ENCODE data around the gene TMOD1.

Gene TMOD1

DNA sequence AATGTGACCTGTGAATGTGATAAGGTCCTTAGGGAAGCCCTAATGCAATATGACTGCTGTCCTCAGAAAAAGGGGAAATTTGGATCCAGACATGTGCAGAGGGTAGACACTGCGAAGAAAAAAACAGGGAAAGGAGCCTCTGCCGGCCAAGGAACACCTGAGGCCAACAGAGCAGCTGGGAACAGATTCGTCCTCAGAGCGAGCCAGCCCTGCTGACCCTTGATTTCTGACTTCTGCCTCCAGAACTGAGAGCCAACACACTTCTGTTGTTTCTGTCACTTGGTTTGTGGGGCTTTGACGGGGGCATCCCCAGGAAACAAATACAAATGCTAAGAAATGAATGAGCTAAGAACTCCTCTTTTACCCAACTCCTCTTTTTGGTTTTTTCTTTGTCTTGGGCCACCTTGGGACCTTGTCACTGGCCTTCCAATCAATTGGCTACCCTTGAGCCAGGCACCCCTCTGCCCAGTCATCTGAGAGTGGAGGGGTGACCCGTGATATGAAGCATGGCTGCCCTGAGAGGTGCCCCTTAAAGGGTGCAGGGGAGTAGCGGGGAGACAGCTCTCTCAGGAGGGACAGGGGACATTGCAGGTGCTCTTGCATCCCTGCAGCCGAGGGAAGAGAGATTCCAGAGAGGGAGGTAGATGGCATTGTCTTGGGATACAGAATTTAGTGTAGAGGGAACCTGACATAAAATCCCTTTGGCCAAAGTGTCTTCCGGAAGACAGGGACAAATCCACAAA lies 16.9 kb downstream of the TMOD1 start:
- no peak for DNase-seq

DNA sequence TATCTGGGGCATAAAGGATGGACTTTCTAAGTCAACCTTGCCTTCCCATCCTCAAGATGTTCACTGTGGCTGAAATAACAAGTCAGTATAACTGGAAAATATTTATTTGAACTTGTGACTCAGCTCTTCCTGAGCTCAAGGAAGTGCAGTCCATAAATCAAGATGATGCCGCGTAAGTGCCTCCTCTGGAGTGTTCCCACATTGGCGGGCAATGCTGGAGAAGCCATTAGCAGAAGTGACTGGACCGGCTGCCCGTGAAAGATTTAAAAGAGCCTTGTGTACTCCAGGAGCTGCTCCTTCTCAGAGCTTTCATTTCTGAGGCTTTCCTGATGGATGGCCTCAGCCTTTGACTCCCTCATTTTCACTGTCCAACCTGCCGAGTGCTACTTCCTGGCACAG lies 17.4 kb downstream of the TMOD1 start:
- DNase-seq, result no peak

DNA sequence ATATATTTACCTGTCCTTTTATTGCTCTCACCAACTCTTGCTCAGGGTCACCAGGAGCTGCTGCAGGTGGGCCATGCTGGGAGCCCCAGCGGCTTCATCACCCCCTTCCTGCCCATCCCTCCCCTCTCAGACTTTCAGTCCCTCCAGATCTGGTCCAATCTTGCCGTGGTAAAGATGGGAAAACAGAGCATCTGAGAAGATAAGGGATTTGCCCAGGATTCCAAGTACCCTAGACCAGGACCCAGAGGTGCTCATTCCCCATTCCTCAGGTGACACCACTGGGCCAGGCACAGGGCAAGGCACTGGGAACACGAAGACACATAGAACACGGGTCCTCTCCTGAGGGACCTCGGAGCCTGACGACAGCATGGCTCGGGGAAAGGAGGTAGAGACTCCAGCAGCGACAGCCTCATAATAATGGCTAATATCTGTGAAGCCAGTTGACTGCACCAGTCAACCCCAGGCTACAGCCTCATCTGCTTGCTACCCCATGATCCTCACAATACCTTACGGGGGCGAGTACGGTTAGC lies 18.0 kb downstream of the TMOD1 start:
- DNase-seq, result no peak

DNA sequence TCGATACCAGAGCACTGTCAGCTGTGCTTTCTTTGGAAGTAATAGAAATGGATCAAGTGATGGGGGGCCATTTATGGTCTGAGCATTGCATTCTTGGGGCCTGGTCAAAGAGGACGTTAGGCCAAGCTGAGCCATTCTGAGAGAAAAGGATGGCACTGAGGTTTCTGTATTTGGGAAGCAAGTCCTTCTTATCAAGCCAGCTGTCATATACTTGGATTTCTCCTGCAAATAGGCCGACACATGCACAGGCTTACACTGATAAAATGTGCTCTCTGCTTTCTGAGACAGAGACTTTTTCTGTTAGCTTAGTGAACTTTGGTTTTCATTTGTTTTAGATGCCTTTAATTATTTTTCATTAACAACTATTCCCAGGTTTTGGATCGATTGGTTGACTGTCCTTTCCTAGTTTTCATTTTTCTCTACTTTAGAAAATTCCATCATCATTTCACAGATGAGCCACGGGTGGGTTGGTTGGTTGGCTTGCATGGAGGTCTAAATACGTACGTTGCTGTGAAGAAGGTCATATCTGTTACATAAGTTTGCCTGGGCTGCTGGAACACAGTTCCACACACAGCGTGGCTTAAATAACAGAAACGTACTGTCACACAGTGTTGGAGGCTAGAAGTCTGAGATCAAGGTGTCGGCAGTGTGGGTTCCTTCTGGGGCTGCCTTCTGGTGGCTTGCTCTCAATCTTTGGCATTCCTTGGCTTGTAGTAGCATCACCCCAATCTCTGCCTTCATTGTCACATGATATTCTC lies 20.3 kb downstream of the TMOD1 start:
- DNase-seq, result no peak

DNA sequence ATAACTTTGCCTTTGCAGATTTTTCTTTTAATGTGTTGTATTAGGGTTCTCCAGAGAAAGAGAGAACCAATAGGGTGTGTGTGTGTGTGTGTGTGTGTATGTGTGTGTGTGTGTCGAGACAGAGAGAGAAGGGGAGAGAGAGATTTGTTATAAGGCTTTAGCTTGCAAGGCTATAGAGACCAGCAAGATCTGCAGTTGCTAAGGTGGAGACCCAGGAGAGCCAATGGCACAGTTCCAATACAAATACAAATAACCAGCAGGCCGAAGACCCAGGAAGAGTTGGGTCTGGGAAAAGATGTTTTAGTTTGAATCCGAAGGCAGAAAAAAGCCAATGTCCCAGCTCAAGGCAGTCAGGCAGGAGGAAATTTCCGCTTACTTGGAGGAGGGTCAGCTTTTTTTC lies 23.0 kb downstream of the TMOD1 start:
- no peak for DNase-seq

DNA sequence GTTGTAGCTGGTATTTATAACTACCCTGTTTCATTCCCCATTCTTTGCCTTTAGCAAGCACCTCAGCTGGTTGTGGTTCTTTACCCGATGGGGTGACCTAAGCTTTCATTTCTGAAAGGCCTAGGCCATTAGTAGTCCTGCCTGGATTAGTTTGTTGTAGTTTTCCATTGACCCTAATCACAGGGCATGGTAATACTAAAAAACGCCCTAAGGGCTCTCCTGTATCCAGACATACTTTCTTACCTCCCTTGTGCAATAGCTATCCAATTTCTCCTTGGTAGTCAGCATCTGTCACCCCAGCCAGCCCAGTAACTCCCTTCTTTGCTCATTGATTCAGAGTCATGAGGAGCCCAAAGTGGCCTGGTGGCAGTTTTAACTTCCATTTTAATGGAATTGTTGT lies 24.0 kb downstream of the TMOD1 start:
- DNase-seq, result no peak

DNA sequence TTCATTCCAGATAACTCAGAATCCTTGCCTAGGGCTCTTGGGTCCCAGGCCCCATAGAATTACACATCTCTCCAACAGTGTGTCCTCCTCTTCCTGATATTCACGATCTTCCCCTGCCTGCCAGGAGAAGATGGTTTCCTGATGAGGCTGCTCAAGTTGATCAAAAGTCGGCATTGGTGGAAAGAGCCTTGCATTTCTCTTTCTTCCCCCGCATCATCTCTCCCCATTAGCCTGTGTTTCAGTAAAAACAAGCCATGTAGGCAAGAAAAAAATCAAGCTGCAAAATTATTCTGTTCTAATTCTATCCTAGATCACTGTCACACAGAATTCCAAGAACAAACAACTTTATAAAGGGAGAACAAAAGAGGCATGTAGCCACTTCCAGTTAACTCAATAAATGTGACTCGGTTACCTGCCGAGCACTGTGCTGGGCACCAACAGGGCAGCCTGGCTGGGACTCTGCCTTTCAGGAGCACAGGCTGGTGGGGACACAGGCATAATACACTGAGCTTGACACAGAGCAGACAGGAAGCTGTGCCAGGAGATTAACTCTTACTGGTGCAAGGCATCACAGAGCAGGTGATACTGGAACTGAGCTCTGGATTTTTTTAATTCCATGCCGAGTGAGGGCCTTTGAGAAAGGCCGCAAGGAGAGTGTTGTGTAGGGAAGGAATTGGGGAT lies 25.6 kb downstream of the TMOD1 start:
- no peak for DNase-seq

DNA sequence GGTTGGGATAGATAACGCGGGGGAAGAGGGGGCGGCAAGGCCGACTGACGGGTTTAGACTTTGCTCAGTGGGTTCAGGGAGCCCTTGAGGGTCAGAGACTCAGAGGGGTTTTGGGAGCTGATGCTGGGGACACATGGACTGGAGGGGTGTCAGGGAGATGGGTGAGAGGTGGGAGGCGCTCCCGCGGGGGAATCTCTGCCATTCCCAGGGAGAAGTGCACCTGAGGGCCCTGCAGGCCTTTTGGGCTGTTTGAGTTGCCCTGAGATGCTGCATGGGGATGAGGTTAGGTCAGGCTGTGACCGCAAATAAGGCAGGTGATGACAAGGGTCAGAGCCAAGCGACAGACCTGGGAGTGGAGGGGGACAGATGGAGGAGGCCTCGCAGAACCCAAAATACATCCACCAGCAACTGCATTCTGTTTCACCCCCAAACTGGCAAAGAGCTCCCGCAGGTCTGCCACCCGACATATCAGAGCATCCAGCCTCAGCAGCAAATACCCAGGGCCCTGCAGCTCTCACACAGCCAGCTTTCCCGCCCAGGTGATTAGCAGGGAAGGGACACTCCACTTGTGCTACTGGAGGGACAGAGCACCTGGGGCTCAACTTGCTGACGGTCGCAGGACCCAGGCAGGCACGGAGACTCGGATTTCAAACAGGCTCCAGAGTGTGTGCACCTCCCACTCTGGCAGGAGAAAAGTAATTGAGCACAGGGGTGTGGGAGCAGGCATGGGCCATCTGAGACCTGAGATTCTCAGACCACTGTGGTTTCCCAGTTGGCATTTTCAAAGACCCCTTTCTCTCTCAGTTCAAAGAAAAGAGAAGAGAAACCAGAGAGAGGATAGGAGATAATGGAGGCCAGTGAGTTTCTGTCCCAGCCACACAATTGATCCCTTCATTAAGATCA lies 26.4 kb downstream of the TMOD1 start:
- DNase-seq, result no peak

DNA sequence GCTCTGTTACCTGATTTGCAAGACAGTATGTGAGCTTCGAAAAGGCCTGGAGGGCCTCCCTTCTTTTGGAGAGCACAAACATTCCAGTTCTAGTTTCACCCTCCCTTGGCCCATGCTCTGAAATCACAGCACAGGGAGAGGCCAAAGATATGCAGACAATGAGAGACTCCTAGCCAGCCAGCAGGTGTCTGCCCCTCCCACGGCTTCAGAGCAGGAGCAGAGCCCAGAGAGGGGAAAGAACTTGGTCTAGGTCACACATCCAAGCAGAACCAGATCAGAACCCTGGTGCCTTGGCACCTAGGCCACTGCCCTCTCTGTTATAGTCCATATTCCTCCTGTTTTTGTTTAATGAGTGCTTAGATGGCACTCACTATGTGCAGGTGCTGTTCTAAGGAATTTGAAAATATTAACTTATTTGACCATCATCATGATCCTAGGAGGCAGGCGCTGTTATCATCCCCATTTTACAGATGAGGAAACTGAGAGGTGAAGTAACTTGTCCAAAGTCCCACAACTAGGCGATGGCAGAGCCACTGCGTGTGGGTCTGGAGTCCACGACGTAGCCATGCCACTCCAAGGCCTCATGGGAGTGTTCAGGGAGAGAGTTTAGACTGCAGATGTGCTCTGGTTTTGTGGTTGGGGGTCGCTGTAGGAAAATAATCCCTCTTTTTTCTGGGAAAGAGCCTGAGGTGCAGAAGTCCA lies 27.2 kb downstream of the TMOD1 start:
- DNase-seq, result no peak

DNA sequence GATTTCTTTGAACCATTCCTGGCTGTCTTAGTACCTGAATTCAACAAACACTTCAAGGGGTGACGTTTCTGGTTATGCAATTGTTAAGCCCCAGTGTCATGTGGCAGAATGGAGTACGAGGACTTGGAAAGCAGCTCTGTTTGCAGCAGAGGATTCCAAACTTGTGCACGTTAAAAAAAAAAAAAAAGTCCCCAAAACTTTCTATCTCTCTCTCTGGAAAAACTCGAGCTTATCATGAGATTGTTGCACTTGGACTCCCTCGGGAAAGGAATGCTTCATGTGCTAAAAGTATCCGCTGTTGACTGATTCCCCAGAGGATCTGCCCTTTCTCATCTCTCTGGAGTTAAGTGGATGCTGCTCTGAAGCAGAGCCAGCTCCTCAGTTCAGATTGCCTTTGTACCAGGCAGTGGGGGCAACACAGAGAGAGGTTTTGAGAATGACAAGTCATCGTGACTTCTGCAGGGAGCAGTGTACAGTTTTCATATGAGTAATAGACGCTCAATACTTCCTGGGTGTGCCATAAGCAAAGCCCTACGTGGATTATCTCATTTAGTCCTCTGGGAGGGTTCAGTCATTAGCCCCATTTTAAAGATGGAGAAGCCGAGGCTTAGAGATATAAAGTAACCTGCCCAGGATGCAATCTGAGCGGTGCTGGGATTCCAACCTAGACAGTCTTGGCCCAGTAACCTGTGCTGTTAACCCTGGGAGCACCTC lies 28.1 kb downstream of the TMOD1 start:
- DNase-seq, result no peak

DNA sequence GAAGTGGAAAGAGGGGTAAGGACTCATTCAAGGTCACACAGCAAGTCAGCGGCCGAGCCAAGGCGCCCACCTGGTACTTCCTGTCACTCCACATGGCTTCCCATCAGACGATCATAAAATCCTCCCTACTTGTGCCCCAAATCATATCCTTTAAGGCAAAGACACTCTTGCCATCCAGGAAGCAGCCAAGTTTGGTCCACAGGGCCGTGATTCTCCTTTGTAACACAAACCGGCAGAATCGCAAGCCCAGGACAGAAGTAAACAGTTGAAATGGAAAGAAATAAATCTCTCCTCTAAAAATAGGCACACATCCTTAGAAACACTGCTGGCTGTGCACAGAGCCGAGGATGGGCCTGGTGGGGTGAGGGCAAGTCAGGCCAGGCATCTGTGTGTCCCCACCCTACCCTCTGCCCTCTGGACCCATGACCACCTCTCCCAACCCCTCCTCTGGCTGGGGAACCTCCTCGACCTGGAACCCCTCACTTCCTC lies 30.5 kb downstream of the TMOD1 start:
- no peak for DNase-seq

DNA sequence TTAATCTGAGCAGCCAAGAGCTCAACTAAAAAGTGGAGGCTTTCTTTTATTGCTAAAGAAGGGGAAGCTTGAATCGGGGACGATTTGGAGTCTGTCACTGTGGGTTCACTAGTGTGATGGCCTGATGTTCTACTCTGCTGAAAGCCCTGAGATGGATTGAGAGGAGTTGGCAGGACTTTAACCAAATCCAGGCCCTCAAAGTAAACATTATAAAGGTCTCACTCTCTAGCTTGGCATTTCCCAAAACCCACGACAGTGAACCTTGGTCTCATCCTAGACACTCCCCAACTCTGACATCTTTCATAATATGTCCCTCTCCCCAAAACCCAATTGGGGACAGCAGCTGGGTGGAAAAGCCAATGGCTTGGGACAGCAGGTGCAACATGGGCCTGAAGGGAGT lies 32.7 kb downstream of the TMOD1 start:
- no peak for DNase-seq

DNA sequence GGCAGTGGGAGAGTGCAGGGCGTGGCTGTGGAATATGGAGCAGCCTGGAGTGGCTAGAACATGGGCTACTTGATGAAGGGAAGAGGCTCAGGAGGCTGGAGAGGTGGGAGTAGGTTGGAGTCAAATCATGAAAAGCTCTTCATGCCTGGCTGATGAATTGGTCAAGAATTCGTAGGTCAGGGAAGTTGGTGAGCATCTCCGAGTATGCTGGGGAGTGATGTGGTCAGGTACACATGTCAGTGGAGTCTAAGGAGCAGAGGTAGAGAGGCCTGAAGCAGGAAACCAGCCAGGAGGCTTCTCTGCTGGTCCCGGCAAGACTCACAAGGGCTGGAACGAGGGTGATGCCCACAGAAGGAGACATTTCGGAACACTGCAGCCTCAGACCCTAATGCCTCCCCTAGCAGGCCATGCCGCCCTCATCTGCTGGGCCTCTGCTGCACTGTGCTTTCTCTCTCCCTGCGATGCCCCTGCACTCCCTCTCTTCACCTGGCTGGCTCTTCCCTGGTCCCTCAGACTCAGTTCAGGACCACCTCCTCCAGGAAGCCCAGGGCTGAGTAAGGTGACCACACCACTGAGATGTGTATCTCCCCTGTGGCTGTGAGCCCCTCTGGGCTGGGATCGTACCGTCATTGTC lies 33.6 kb downstream of the TMOD1 start:
- DNase-seq, result no peak

DNA sequence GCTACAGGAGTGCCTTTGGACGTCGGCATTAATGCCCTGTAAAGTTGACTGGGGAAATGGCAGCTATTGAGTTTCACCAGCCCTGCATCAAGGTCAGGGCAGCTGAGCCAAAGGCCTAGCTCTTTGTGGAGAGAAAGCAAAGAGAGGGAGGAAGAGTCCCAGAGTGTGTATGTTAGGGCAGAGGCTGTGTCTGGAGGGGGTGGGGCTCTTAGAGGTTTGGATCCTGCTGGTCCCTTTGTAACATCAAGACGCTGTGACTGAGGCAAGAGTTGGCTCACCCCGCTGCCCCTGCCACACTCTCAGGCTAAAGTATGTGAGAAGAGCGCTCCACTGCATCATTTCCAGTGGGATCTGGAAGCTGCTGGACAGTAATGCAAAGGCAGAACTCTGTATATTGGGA lies 34.3 kb downstream of the TMOD1 start:
- no peak for DNase-seq

DNA sequence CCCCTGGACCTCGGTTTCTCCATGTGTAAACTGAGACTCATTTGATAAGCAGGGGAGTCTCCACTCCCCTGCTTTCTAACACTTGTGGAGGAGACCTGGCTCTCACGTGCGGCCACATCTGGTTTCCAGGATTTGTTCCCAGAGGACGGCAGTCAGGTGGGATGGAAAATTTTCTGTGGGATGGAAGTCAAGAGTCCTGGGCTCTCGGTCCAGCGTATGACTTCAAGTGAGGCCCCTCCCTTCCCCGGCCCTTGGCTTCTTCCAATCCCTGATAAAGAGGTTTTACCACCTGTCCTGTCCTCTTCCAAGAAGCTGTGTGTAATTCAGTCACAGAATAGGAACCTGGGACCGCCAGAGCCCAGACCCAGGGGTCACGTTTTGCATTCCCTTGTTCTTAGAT lies 35.0 kb downstream of the TMOD1 start:
- no peak for DNase-seq

DNA sequence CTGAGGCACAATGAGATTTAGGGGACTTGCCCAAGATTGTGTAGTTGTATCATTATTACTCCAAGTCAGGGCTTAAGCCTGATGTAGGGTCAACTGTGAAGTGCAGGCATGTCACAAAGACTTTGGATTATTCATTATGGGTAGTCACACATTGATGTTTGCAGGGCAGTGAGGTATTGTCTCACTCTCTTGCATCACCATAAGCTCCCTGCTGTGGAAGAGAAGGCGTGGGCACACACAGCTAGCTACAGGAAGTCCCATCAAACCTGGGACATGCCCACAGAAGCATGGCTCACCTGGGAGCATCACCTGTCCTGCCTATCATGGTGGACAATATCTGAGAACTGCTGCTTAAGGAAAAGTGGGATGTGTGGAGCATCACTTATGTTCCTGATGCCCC lies 42.1 kb downstream of the TMOD1 start:
- no peak for DNase-seq

DNA sequence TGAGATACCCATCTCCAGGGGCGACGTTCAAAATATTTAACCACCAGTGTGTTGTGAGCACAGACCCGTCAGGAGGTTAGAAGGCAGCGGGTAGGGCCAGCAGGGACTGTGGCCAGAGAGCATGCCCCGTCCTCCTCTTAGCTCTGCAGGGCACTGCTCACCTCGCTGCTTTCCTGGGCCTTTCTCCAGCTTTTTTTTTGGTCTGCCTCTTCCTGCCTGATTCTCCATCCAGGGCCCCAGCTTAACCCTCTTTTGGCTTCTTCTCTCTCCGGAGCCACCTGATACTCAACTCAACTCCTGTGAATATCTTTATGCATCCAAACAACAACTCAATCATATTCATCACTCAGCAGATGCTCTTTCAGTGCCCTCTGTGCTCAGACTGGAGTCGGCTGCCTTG lies 44.0 kb downstream of the TMOD1 start:
- no peak for DNase-seq

DNA sequence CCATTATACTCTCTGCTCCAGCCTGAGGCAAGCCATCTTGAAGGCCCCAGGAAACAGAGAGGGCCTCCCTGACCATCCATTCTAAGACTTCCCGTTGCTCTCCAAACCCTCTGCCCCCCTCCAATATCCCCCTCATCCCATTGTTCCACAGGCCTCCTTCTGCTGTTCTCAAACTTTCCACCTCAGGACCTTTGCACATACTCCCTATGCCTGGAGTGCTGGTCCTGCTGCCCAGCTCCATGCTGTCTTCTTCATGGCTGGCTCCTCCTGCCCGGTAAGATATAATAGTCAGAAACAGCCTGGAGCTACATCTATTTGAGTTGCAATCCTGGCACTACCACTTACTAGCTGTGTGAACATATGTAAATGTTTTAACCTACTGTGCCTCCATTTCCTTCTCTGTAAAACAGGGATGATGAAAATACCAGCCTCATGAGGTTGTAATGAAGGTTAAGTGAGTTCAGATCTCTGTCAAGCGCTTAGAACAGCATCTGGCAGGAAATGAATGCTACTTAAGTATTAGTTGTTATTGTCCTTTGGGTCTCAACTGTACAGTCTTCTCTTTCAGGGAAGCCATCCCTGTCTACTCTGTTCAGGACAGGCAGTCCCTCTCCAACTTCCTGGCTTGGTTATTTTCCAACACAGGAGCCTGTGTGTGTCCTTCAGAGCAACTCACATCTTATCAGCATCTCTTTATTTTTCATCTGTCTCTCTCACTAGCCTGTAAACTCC lies 45.8 kb downstream of the TMOD1 start:
- DNase-seq, result no peak

DNA sequence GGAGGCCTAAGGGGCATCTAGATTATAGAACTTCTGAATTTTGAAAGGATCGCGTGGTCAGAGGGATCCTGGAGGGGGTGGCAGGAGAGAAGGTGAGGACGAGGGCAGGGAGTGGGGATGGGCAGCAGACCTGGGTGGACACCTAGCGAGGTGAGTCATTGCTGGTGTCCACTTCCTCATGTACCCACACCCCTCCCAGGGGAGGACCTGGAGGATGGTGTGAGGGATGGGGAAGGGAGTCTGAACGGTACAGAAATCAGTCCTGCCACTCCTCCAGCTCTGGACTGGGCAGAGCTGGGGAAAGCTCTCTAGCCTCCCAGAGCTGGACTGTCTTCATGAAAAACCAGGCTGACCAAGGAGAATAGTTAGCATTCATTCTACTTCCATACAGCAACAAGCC lies 46.9 kb downstream of the TMOD1 start:
- no peak for DNase-seq

Data from NCI-H1092 (cell line).